Middle frontal gyrus (tissue), 1 donor: Measurements from ENCODE around the gene KIF9.
"Not testable (repeated sequence)": the region's sequence is repeated elsewhere in the genome, so short reads cannot be mapped to it uniquely, and the experiment has no call there.

ENCODE experiments used
- DNase-seq: peaks from one replicate; pipeline ENCODE4 v3.0.0-alpha.2; 2015; ENCODE audit warnings: low spot score; ENCODE audit errors: extremely low spot score

Gene KIF9

GRCh38 chr3:47251689-47252088, 30.9 kb downstream of the KIF9 start:
- no peak for DNase-seq

- not testable (repeated sequence) for DNase-seq
These were observed 31.5 kb downstream of the KIF9 start for GRCh38 chr3:47251085-47251484.

DNA sequence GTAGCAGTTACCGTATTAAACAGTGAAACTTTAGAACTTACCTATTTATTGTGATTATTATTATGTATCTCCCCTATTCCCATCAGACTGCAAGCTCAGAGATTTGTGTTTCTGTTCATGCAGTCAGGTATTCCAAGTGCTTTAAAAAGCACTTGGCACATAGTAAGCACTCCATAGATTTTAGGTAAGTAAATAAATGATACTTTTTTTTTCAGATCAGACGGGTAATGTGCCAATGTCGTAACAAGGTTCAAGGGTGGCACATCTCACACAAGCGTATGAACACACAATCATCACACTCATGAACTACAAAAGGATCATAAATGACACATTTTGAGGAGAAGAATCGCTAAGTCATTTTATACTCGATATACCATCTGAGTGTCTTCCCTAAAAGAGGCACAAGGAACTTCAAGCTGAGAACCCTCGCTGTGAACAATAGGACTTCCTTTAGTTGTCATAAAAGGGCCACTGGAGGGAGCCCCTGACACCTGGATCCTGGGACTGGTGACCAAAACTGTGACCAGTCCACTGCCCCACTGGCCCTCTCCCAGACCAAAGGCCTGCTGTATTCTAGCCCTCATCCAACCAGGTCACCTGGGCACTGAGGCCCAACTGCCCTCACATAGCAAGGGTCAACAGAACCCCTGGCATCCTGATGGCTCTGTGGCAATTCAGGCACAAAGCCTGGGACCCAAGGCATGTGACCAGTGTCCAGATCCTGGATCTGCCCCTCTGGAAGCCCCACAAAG, 32.1 kb downstream of the KIF9 start:
- peak; percentile 19 for DNase-seq

DNA sequence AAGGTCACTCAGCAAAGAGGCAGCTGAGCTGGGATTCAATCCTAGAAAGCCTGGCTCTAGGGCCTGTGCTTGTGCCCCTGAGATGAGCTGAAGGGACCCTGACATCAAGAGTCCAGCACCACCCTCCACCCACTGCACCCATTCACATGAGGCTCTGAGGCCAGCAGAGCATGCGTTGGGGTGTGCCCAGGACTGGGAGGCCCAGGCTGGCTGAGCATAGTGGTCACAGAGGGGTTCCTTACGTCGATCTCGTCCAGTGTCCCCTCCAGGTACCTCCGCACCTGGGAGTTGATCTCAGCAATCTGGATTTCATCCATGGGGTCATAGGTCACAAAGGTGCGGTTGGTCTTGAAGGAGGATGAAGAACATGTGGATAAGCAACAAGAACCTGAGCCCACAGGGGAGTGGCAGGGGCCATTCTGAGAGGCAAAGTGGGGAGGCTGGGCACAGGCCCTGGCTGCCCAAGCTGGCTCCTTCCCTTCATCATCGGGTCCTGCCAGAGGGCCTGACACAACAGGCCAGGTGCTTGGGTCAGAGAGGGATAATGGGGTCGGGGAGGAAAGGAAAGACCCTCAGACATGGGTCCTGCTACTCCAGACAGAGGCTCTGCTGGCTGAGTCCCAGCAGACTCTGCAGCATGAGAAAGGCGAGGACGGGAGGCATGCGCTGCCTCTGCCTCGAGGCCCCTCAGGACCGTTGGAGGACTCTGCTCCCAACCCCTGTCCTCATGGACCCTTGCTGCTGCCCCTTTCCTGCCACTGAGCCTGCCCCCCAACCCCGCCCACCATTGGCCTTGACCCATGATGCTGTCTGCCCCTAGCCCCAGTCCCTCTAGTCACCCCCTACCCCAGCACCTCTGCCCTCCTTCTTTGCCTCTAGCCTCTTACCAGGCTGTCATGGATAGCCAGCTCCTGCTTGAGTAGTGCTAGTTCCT, 35.2 kb downstream of the KIF9 start:
- DNase-seq = no peak

DNA sequence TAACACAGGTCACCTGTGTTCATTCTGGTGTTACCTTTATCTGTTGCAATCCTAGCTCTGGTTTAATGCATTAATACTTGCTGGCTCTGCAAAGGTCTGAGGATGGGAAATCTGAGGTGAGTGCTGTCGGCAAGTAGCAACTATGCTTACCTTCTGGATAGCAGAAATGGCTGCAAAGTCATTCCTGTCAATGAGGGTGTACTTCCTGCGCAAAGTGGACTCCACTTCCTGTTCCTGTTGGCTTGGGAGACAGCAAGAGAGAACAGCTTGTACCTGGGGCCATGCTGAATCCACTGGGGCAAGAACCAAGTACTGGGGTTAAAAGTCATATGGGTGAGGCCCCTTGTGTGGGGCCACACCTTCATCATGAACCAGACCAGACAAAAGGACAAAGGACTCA, 37.3 kb downstream of the KIF9 start:
- no peak for DNase-seq

GRCh38 chr3:47244531-47245100, 38.0 kb downstream of the KIF9 start:
- no peak for DNase-seq

- DNase-seq = no peak
These were observed 39.0 kb downstream of the KIF9 start for GRCh38 chr3:47243419-47244147.

- no peak for DNase-seq
These were observed 42.7 kb downstream of the KIF9 start for GRCh38 chr3:47239929-47240328.

GRCh38 chr3:47238017-47238416, 44.6 kb downstream of the KIF9 start:
- no peak for DNase-seq

DNA sequence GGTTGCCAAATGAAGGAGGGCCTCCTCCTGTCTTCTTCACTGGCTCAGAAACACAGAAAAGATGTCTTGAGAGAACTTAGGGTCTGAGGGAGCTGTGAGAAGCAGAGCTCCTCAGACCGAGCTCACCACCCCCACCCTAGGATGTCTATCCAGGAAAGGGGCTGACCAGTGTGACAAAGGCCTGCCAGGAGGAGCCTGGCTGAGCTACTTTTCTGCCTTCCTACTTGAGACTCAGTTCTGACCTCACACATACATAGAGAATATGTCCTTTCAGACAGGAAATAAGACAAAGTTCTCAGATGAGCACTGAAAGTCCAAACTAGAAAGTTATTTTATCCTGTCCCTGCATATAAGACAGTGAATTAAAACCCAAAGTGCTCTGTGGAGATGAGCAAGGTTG, 54.5 kb downstream of the KIF9 start:
- DNase-seq = no peak

DNA sequence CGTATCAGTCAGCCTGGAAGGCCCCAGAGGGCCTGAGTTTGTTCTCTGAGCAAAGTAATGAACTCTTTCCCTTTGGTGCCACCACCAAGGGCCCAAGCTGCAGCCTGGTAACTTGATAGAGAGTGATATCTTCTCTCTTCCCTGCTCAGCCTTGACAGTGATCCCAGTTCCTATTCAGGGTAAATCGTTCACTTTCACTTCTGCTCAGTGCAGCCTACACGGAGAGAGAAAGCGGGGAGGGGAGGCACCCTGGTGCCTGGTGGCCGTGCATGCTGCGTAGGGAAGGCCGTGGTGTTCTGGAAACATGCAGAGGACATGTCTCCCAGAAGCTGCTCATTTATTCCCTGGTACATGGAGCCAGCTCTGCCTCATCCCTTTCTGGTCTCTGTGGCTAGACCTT, 54.9 kb downstream of the KIF9 start:
- no peak for DNase-seq

DNA sequence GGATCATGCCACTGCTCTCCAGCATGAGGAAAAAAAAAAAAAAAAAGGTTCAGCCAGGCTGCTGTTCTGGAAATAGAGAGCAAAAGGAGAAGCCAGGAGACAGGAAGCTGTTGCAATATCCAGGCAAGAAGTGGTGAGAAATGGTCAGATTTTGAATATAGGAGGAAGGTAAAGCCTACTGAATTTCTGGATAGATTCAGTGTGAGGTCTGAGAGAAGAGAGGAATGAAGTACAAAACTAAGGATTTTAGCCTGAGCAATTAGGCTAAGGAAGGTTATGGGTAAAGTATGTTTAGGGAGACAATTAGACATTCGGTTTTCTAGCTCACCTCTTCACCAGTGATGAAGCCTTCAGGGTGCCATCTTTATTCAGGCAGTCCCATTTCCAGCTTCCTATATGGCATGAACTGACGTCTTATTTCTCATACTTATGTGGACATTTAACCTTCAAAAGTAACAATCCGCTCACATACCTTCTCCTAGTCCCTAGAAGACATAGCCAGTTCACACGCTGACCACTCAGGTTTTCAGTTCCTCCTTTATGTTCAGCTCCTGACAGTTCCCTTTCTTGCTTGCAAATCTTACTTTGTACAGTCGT, 57.2 kb downstream of the KIF9 start:
- DNase-seq = no peak

DNA sequence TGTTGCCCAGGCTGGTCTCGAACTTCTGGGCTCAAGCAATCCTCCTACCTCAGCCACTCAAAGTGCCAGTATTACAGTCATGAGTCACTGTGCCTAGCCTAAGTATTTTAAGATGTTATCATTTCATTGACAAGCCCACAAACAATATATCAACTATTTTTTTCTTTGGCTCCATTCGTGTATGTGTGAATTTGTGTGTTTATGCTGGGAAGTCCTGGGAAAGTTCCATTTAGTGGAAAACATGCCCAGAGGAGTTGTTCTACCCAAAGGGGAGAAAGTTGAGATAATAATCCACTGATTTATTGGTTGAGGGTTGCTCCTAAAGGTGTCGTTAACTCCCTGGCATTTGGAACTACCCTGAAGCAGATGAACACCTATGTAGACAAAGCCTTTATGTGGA, 58.8 kb downstream of the KIF9 start:
- no peak for DNase-seq

DNA sequence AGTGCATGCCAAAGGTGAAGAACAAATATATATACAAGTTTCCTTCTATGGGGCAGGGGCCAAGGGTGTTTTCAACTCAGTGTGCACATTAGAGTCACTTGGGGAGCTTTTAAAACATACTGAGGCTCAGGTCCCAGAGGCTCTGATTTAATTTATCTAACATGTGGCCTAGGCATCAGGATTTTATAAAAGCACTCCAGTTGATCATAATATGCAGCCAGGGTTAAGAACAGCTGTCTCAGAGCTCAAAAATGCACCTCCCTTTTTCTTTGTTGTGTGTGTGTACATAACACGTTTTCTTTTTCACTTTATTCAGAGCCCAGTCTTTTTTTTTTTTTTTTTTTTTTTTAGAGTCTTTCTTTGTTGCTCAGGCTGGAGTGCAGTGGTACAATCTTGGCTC, 60.8 kb downstream of the KIF9 start:
- no peak for DNase-seq

- no peak for DNase-seq
These were observed 71.7 kb downstream of the KIF9 start for GRCh38 chr3:47210863-47211405.

GRCh38 chr3:47206022-47206421, 76.6 kb downstream of the KIF9 start:
- not testable (repeated sequence) for DNase-seq

- DNase-seq = no peak
These were observed 77.7 kb downstream of the KIF9 start for GRCh38 chr3:47204875-47205274.

DNA sequence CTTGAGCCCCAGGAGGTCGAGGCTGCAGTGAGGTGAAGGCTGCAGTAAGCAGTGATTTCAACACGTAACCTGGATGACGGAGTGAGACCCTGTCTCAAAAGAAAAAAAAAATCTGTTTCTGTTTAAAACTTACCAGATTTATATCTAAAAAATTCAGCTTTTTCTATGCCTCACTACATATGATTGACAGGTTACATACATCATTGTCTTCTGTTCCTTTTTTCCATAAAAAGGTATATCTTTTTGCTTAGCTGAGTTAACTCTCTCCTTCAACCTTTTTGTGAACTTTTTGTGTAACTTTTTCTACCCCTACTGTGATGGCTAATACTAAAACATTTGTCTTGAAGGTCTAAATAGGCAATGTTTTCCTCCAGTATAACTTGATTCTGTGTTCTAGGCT, 80.1 kb downstream of the KIF9 start:
- DNase-seq = no peak

- DNase-seq = no peak
These were observed 85.3 kb downstream of the KIF9 start for GRCh38 chr3:47197287-47197686.

DNA sequence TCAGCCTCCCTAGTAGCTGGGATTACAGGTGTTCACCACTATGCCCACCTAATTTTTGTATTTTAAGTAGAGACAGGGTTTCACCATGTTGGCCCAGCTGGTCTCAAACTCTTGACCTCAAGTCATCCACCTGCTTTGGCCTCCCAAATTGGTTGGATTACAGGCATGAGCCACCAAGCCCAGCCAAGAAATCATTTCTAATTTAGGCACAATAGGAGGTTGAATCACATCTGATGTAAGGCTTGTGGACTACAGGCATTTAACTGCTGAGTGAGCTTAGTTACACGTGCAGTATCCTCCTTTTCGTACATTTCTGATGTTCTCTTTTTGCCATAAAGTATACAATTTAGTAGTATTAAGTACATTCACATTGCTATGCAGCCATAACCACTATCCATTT, 87.6 kb downstream of the KIF9 start:
- DNase-seq = no peak
